Myocyte (in vitro differentiated cells): Measurements from ENCODE around the gene IFT81. TPM values are rescaled to one million over a fixed set of nuclear protein-coding genes. Genes with fewer than 3 reads are reported as not detected.
"Not testable (repeated sequence)": the region's sequence is repeated elsewhere in the genome, so short reads cannot be mapped to it uniquely, and the experiment has no call there.

Experiments
- DNase-seq: peaks from one replicate; pipeline ENCODE4 v3.0.0-alpha.2; 2012; ENCODE audit warnings: low read depth
- polyA plus RNA-seq: library from polyadenylated mRNA; unstranded; fragments of >200 nt; gene quantifications from one replicate; pipeline ENCODE4 v1.2.1, GENCODE V29; 2012; ENCODE audit warnings: missing spikeins
- total RNA-seq: library from RNA; depleted of rRNA; stranded (reverse); fragments of >200 nt; gene quantifications from 2 replicates; pipeline ENCODE4 v1.2.3, GENCODE V29; 2014

Gene IFT81
- 11.5 and 17.7 TPM in 2 replicates for total RNA-seq
- 5.5 TPM for polyA plus RNA-seq

DNA sequence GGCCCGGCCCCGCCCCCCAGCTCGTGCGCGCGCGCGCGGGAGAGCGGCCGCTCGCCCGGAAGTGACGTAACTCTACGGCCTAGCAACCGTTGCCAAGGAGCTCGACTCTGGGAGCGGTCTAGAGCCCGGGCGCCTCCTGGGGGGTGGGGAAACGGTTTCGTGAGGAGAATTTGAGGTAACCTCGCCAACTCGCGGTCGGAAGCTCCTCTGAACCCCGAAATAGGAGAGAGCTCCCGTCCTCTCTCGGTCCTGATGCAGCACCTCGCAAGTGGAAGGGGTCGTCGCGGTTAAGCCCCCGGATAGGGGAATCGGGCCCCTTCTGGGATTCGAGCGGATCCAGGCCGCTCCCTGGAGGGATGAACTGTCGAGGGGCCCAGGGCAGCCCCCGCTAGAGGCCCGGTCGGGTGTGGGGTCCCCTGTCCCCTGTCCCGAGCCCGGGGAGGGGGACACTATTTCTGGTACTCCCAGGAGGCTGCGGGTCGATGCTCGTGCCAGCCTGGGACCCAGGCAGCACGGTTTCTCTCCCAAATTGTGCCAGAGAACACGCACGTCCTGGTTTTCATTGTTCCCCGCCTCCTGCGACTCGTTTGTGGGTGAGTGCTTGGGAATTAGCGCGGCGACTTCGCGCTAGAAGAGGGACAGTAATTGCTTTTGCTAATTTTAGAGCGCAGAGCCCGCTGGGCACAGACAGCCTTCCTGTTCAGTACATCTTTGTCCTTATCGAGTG, at the start of gene IFT81:
IFT81 (plus strand) TSS at position 89 of the 727 bp plus-strand sequence. CDS start 3,024 bp downstream, outside the sequence.
- DNase-seq = peak; percentile 95

GRCh38 chr12:110075880-110076279, 48.3 kb upstream of the IFT81 start:
- no peak for DNase-seq

GRCh38 chr12:110077800-110078199, 46.4 kb upstream of the IFT81 start:
- no peak for DNase-seq

GRCh38 chr12:110079477-110080400, 44.4 kb upstream of the IFT81 start:
- no peak for DNase-seq

DNA sequence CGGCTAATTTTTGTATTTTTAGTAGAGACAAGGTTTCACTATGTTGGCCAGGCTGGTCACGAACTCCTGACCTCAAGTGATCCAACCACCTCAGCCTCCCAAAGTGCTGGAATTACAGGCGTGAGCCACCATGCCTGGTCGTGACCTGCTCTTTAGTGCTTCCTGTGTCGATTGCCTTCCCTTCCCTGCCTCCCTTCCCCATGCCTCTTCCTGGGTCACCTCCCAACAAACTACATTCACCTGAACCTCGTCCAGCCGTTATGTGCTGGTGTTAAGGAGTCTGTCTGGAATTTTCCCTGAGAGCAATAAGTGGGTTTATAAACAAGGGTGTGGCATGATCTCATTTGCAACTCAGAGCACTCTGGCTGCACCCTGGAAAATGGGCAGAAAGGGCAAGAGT, 43.7 kb upstream of the IFT81 start:
- no peak for DNase-seq

GRCh38 chr12:110084314-110085015, 39.7 kb upstream of the IFT81 start:
- DNase-seq = no peak

DNA sequence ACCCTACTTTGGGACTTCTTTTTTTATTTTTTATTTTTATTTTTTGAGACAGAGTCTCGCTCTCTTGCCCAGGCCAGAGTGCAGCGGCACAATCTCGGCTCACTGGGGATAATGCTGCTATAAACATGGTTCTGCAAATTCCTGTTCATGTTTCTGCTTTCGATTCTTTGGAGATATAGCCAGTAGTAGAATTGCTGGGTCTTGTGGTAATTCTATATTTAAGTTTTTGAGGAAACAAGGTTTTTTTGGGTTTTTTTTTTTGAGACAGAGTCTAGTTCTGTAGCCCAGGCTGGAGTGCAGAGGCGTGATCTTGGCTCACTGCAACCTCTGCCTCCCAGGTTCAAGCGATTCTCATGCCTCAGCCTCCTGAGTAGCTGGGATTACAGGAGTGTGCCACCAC, 35.9 kb upstream of the IFT81 start:
- DNase-seq = not testable (repeated sequence)

DNA sequence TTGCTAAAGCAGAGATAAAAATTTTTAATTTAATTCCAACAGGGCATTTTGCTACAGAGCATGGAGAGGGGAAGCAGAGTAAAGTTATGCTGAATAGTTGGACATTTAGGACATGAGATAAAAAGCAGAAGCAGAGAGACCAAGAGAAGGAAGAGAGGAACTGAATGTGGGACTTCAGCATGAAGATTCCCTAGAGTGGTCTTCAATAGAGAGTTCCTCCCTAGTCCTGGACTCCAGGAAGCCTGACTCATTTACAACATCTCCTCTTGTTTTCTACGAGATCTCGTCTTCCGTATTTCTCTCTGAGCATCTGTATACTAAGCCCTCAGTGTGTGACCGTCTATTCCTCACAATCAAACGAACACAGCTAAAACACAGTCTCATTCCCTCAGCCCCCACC, 35.2 kb upstream of the IFT81 start:
- no peak for DNase-seq

- no peak for DNase-seq
Measured at GRCh38 chr12:110090266-110091135, 33.7 kb upstream of the IFT81 start.

DNA sequence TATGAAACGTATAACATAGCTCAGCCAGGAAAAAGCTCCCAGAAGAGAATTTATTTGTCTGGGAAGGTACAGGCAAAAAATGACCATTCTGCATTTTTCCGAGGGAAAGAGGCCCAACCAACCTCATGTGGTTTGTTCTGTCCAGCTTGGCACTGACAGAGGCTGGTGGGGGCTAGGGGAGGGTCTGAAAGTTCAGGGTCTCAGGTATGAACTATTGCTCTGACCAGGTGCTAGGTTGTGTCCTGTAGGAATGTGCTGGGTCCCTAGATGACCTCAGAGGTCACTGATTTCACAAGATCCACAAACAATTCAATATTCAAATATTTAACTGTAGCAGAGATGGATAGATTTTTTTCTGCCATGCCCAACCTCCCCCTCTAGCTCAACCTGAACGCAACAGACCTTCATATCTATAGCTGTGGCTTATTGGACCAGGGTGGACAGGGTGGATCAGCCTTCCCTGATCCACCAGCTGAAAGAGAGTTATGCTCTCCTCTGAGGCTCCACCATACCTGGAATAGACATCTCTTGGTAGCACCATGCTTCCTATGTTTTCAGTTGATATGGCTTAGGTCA, 32.9 kb upstream of the IFT81 start:
- DNase-seq = no peak

- DNase-seq = peak; percentile 24
Measured at GRCh38 chr12:110093631-110094311, 30.4 kb upstream of the IFT81 start.

- DNase-seq = peak; percentile 80
Measured at GRCh38 chr12:110100315-110100970, 23.7 kb upstream of the IFT81 start.

- DNase-seq = peak; percentile 51
Measured at GRCh38 chr12:110102255-110102654, 21.9 kb upstream of the IFT81 start.

DNA sequence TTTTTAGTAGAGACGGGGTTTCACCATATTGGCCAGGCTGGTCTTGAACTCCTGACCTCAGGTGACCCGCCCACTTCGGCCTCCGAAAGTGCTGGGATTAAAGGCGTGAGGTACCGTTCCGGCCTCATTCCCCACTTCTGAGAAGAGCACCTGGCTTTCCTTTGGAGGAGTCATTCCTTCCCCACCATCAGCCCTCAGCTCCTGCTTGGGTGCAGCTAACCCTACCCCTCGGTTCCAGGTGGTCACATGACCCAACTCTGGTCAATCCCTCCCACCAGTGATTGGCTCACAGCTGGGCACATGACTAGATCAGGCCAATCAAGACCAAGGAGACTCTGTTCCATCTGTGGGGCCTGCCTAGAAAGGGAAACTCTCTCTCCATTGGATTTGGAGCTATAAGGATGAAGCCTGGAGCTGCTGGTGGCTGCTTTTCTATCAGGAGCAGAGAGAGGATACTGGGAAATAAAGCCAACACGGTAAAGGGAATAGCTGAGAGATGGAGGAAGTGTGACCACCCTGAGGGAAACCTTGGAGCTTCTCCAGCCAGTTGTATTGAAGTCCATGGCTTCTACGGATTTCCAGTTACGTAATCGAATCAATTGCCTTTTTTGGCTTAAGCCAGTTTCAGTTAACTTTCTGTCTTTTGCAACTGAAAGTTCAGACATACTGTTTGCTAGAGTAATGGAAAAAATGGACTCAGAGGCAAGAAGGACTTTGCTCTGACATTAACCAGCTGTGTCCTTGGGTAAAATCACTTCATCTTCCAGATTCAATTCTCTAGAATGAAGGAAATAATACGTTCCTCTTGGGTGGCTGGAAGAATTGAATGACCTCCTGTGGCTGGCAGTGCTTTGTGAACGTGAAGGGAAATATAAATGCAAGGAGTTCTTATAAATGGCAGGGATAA, 19.7 kb upstream of the IFT81 start:
- no peak for DNase-seq

DNA sequence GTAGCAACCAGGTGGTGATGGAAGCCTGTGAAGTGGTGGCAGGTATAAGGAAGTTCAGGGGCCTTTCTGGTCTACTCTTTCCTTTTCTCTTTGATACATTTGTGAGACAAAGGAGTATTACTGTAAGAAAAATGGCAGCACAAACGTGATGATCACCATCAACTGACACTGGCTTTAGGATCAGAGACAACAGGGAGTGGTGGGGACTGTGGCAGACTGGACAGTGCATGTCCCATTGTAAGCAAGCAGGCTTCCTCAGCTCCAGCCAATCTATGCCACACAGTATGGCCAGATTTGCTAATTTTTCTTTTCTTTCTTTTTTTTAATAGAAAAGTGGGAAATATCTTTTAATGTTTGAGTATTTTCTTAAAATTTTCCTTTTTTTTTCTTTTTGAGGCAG, 19.0 kb upstream of the IFT81 start:
- DNase-seq = no peak

DNA sequence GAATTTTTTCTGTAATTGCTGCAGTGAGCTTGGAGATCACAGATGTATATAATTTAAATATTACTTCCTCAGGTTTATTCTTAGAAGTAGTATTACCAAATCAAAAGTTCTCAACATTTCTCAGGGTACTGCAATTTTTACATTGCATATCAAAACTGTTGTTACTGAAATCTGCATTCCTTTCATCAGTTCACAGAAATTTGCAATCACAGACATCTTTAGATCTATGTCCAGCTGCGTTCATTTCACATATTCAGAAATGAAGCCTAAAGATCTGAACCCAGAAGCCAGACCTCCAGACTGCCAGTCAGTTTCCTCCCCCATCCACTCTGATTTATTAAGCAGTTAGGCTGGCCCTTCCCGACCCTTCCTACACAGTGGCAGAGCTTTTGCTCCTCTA, 18.2 kb upstream of the IFT81 start:
- DNase-seq = no peak

DNA sequence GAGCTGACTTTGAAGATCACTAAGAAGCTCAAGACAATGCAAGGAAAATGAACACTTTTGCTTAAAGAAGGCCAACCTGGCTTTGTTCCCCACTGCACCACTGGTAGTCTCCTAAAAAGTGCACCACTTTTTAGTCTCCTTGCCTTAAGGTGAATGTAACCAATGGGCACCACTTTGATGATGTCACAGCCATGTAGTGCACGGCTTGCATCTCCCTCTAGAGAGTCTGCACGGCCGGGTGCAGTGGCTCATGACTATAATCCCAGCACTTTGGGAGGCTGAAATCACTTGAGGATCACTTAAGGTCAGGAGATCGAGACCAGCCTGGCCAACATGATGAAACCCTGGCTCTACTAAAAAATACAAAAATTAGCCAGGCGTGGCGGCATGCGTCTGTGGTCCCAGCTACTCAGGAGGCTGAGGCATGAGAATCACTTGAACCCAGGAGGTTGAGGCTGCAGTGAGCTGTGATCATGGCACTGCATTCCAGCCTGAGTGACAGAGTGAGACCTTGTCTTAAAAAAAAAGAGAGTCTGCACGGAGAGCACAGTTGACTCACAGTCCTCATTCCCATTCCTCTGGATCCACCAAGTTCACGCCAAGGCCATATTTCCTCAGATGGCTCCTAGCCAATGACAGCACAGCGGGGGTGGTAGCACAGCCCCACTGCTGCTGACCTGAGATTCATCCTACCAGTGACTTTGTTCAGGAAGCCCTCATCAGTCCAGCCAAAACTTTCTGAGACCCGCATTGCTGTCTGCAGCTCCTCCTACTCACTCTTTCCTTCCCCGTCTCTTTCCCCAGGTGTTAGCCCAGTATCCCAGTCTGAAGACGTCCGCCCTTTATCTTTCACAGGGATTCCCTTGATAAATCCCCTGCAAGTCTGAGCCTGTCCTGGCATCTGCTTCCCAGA, 16.5 kb upstream of the IFT81 start:
- peak; percentile 64 for DNase-seq
